Measurements from ENCODE around the gene SUFU. TPM values are rescaled to one million over a fixed set of nuclear protein-coding genes. Genes with fewer than 3 reads are reported as not detected.

The SUFU gene
- total and polyA plus RNA-seq, 2 of the 13 experiments (the other 11 are each of a cell fraction or from before 2014, with no cell fraction given) = 2.9 to 5.5 TPM

DNA sequence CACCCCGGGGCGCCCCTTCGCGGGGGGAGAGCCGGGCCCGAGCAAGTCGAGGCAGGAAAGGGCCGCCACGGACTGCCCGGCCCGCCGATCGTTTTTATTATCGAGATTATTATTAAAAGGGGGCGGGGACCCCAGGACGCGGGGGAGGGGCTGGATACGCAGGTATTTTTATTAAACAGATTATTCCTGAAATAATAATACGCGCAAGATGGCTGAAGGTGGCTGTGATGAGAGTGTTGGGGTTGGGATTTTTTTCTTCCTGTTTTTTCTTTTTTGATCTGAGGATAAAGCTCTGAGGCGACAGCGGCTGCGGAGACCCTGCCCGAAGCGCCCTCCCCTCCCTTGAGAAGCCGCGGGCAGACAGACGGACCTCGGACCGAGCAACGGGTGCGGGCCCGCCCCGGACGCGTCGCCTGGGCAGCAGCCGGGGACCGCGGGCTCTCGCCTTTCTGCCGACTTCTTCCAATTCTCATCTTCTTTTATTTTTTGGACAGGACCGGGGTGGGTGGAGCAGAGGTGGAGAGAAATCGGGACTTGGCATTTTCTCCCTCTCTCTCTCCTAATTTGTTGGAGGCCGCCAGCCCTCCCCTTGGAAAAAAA lies 139.1 kb downstream of the SUFU start (continued):
- TF ChIP-seq FOXO1 (CRISPR knock-in tag; IDR thresholded peaks at IDR 0.05) (no peak), EZH2 (conservative IDR thresholded peaks at IDR 0.05; ENCODE audit: low read depth, low read length) (no peak), ZNF142 (CRISPR knock-in tag; IDR thresholded peaks at IDR 0.05) (no peak), MEF2D (CRISPR knock-in tag; IDR thresholded peaks at IDR 0.05) (no peak), ZNF24 (IDR thresholded peaks at IDR 0.05) (no peak), SMAD3 (CRISPR knock-in tag; IDR thresholded peaks at IDR 0.05) (no peak), SP1 (IDR thresholded peaks at IDR 0.05) (no peak), SP1 (CRISPR knock-in tag; IDR thresholded peaks at IDR 0.05) (no peak), ZNF782 (CRISPR knock-in tag; IDR thresholded peaks at IDR 0.05; ENCODE audit: borderline replicate concordance) (no peak), REXO4 (CRISPR knock-in tag; IDR thresholded peaks at IDR 0.05; ENCODE audit: borderline replicate concordance) (no peak), RFXAP (CRISPR knock-in tag; IDR thresholded peaks at IDR 0.05; ENCODE audit: borderline replicate concordance) (no peak), ZNF468 (CRISPR knock-in tag; IDR thresholded peaks at IDR 0.05) (no peak), SIN3A (IDR thresholded peaks at IDR 0.05; ENCODE audit: borderline replicate concordance, low read depth, low read length) (no peak), TSC22D2 (CRISPR knock-in tag; IDR thresholded peaks at IDR 0.05; ENCODE audit: borderline replicate concordance) (0 out of 2 replicates have a peak, but pooled peaks have one; percentile 4), ZNF510 (CRISPR knock-in tag; IDR thresholded peaks at IDR 0.05; ENCODE audit: low read depth) (no peak), TBX2 (CRISPR knock-in tag; IDR thresholded peaks at IDR 0.05; ENCODE audit: borderline replicate concordance) (no peak), ZSCAN9 (CRISPR knock-in tag; IDR thresholded peaks at IDR 0.05; ENCODE audit: borderline replicate concordance) (no peak), ZNF564 (CRISPR knock-in tag; IDR thresholded peaks at IDR 0.05) (no peak), KDM2A (CRISPR knock-in tag; IDR thresholded peaks at IDR 0.05; ENCODE audit: borderline replicate concordance, low read depth) (peak; percentile 42; the same call in 1 of the 2 replicates), ZNF484 (CRISPR knock-in tag; IDR thresholded peaks at IDR 0.05; ENCODE audit: borderline replicate concordance, low read depth) (no peak), SP140L (CRISPR knock-in tag; IDR thresholded peaks at IDR 0.05; ENCODE audit: borderline replicate concordance) (no peak), ZNF33B (CRISPR knock-in tag; IDR thresholded peaks at IDR 0.05) (no peak)
- TF ChIP-seq, protein P1, sequence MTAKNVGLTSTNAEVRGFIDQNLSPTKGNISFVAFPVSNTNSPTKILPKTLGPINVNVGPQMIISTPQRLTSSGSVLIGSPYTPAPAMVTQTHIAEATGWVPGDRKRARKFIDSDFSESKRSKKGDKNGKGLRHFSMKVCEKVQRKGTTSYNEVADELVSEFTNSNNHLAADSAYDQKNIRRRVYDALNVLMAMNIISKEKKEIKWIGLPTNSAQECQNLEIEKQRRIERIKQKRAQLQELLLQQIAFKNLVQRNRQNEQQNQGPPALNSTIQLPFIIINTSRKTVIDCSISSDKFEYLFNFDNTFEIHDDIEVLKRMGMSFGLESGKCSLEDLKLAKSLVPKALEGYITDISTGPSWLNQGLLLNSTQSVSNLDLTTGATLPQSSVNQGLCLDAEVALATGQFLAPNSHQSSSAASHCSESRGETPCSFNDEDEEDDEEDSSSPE (CRISPR knock-in tag; IDR thresholded peaks at IDR 0.05) = 0 out of 2 replicates have a peak, but pooled peaks have one; percentile 20
- TF ChIP-seq, protein P2, sequence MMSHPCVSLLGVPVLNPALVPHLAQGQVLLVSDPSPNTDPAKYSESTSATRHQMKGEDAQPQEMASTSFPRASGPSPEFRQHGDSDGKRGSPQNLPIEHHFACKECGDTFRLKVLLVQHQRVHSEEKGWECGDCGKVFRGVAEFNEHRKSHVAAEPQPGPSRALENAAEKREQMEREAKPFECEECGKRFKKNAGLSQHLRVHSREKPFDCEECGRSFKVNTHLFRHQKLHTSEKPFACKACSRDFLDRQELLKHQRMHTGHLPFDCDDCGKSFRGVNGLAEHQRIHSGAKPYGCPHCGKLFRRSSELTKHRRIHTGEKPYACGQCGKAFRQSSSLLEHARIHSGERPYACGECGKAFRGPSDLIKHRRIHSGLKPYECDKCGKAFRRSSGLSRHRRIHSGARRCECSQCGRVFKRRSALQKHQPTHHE (CRISPR knock-in tag; IDR thresholded peaks at IDR 0.05; ENCODE audit: borderline replicate concordance) = 0 out of 2 replicates have a peak, but pooled peaks have one; percentile 49

Measured in HepG2 (cell line).